H1 (cell line): ENCODE data around the gene MICU1. TPM values are rescaled to one million over a fixed set of nuclear protein-coding genes. Genes with fewer than 3 reads are reported as not detected.

ENCODE experiments used
- CREB1 ChIP-seq: IDR thresholded peaks from 2 replicates; pipeline ENCODE4 v1.6.1; 2012; ENCODE audit warnings: inconsistent platforms
- HDAC2 ChIP-seq, 2 experiments: fragments of 300-600 bp in 1 of 2; sonication (generic) in 1 of 2; IDR thresholded peaks; 2 replicates each; pipeline ENCODE4 v1.6.1; 2011 to 2012; ENCODE audit warnings: low read depth in 2 of 2, low read length in 2 of 2, mild to moderate bottlenecking in 2 of 2, moderate library complexity in 2 of 2, borderline replicate concordance in 1 of 2, inconsistent platforms in 1 of 2
- KDM1A ChIP-seq: fragments of 200-600, 300-600 bp; sonication (generic); IDR thresholded peaks from 2 replicates; pipeline ENCODE4 v1.7.1; 2016; ENCODE audit warnings: mild to moderate bottlenecking, low read length, borderline replicate concordance
- NANOG ChIP-seq: IDR thresholded peaks from 2 replicates; pipeline ENCODE4 v1.6.1; 2011; ENCODE audit warnings: low read length, low read depth, mild to moderate bottlenecking, inconsistent platforms; ENCODE audit not compliant: insufficient read depth, poor library complexity, severe bottlenecking
- POLR2A ChIP-seq, 2 experiments: IDR thresholded peaks; 1 replicate in 1 of 2; 2 replicates in 1 of 2; pipeline ENCODE4 v1.6.1; 2011; ENCODE audit warnings: low read depth in 2 of 2, low read length in 2 of 2, mild to moderate bottlenecking in 2 of 2; ENCODE audit errors: control extremely low read depth in 1 of 2
- POLR2AphosphoS5 ChIP-seq: IDR thresholded peaks from 2 replicates; pipeline ENCODE4 v1.6.1; 2011; ENCODE audit warnings: low read depth, low read length
- SIX5 ChIP-seq: IDR thresholded peaks from 2 replicates; pipeline ENCODE4 v1.6.1; 2011; ENCODE audit warnings: mild to moderate bottlenecking, low read depth, low read length
- TCF12 ChIP-seq: IDR thresholded peaks from 2 replicates; pipeline ENCODE4 v1.6.1; 2011; ENCODE audit warnings: low read depth, mild to moderate bottlenecking, low read length
- polyA plus RNA-seq, 7 experiments: library from polyadenylated mRNA; depleted of rRNA in 3 of 7; stranded (reverse) in 5 of 7; unstranded in 2 of 7; fragments of >200 nt in 5 of 7; fragments of 200-250 nt in 2 of 7; gene quantifications; 1 replicate in 5 of 7; 2 replicates in 1 of 7; 4 replicates in 1 of 7; pipeline versions ENCODE4 v1.2.1 to v1.2.3, GENCODE V29; 2011 to 2013; ENCODE audit warnings: missing spikeins in 2 of 7, mixed read lengths in 2 of 7
- total RNA-seq: library from RNA; stranded (reverse); fragmentation: NEBNext Ultra II Directional; extraction: Animal tissue kit (Norgen Biotek cat#: 25700); gene quantifications from 2 replicates; pipeline ENCODE4 v1.2.1, GENCODE V29; 2021

Gene MICU1
- total and polyA plus RNA-seq, 2 of the 8 experiments (the other 6 are each of a cell fraction or from before 2014, with no cell fraction given), result 18.0 to 36.7 TPM

DNA sequence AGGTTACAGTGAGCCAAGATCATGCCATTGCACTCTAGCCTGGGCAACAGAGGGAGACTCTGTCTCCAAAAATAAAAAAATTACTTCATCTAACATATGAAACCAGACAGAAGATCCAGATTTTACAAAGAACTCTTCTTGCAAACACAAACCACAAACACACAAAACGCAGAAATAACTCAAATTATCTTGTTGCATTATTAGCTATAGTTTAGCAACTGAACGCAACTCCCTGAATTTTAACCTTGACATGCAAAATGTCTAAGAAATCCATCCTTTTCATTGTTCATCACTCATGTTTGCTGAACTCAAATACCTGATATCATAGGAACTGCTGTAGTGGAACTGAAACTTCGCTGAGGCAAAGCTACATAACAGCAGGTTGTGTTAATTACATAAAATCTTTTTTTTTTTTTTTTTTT lies 64.1 kb downstream of the MICU1 start (continued):
- TF ChIP-seq NANOG (no peak), HDAC2 (IDR thresholded peaks at IDR 0.05; ENCODE audit: borderline replicate concordance in 1 of 2, low read depth in 2 of 2, low read length in 2 of 2) (no peak), POLR2A (IDR thresholded peaks at IDR 0.05; ENCODE audit: control extremely low read depth in 1 of 2, low read depth in 2 of 2, low read length in 2 of 2) (no peak), SIX5 (no peak), TCF12 (no peak), KDM1A (no peak), POLR2AphosphoS5 (no peak), CREB1 (no peak)
